Fibroblast of lung (primary cell): Measurements from ENCODE around the gene GATA1. TPM values are rescaled to one million over a fixed set of nuclear protein-coding genes. Genes with fewer than 3 reads are reported as not detected.

Experiments used
- DNase-seq, 2 donors: peaks; one replicate each; pipeline versions ENCODE4 v3.0.0 to v3.0.0-alpha.2; 2010; ENCODE audit warnings: low read depth in 2 of 2
- H2AFZ ChIP-seq: 2 replicates; pipeline ENCODE4 v1.5.1; 2012; ENCODE audit warnings: low read length, control low read depth, inconsistent platforms
- H3K27ac ChIP-seq: 2 replicates; pipeline ENCODE4 v1.5.1; 2011; ENCODE audit warnings: low read length, control low read depth; ENCODE audit not compliant: insufficient read depth
- H3K27me3 ChIP-seq: 2 replicates; pipeline ENCODE4 v1.5.1; 2011; ENCODE audit warnings: mild to moderate bottlenecking, low read length; ENCODE audit not compliant: control insufficient read depth, insufficient read depth
- H3K36me3 ChIP-seq: 2 replicates; pipeline ENCODE4 v1.5.1; 2011; ENCODE audit warnings: low read length; ENCODE audit not compliant: control insufficient read depth, insufficient read depth
- H3K4me1 ChIP-seq: 2 replicates; pipeline ENCODE4 v1.5.1; 2011; ENCODE audit warnings: low read length; ENCODE audit not compliant: control insufficient read depth, insufficient read depth; ENCODE audit errors: extremely low read depth
- H3K4me2 ChIP-seq: 2 replicates; pipeline ENCODE4 v1.5.1; 2011; ENCODE audit warnings: low read length, control low read depth; ENCODE audit not compliant: insufficient read depth; ENCODE audit errors: extremely low read depth
- H3K4me3 ChIP-seq, 4 experiments: fragments of 200-600 bp in 1 of 4; sonication (generic) in 1 of 4; replicated peaks in 1 of 4; 2 replicates each; pipeline ENCODE4 v1.5.1; 2011 to 2016; ENCODE audit warnings: low read length in 4 of 4, low read depth in 3 of 4, mild to moderate bottlenecking in 3 of 4, control low read depth in 2 of 4, inconsistent platforms in 1 of 4, mixed read lengths in 1 of 4; ENCODE audit not compliant: insufficient read depth in 1 of 4; ENCODE audit errors: control extremely low read depth in 1 of 4
- H3K79me2 ChIP-seq: 2 replicates; pipeline ENCODE4 v1.5.1; 2012; ENCODE audit warnings: mild to moderate bottlenecking, low read length, inconsistent platforms; ENCODE audit not compliant: control insufficient read depth, insufficient read depth
- H3K9ac ChIP-seq: 2 replicates; pipeline ENCODE4 v1.5.1; 2011; ENCODE audit warnings: mild to moderate bottlenecking, low read length, control low read depth; ENCODE audit not compliant: insufficient read depth
- H3K9me3 ChIP-seq: 2 replicates; pipeline ENCODE4 v1.5.1; 2012; ENCODE audit warnings: low read depth, low read length; ENCODE audit not compliant: control insufficient read depth, insufficient read depth
- H4K20me1 ChIP-seq: 2 replicates; pipeline ENCODE4 v1.5.1; 2011; ENCODE audit warnings: low read length; ENCODE audit not compliant: control insufficient read depth, insufficient read depth; ENCODE audit errors: extremely low read depth
- EZH2 ChIP-seq: IDR thresholded peaks from 2 replicates; pipeline ENCODE4 v1.5.1; 2012; ENCODE audit warnings: low read length, control low read depth, mild to moderate bottlenecking; ENCODE audit errors: missing control alignments
- polyA plus RNA-seq, 2 donors: library from polyadenylated mRNA; depleted of rRNA in 1 of 2; stranded (reverse) in 1 of 2; unstranded in 1 of 2; fragments of >200 nt; gene quantifications; 2 replicates each; pipeline ENCODE4 v1.2.1, GENCODE V29; 2011 to 2012; ENCODE audit warnings: missing spikeins in 1 of 2
- total RNA-seq: library from RNA; depleted of rRNA; stranded (reverse); fragments of >200 nt; gene quantifications from 2 replicates; pipeline ENCODE4 v1.2.1, GENCODE V29; 2014
- TF ChIP-seq, protein P1 (sequence below), 2 donors: IDR thresholded peaks in 1 of 2; conservative IDR thresholded peaks in 1 of 2; 1 replicate in 1 of 2; 2 replicates in 1 of 2; pipeline ENCODE4 v1.5.1; 2011 to 2012; ENCODE audit warnings: low read length in 2 of 2, control low read depth in 1 of 2, inconsistent platforms in 1 of 2, low read depth in 1 of 2, mild to moderate bottlenecking in 1 of 2

The GATA1 gene
- total and polyA plus RNA-seq, 2 donors (not counting 1 experiment from before 2014, with no cell fraction given) = not detected

DNA sequence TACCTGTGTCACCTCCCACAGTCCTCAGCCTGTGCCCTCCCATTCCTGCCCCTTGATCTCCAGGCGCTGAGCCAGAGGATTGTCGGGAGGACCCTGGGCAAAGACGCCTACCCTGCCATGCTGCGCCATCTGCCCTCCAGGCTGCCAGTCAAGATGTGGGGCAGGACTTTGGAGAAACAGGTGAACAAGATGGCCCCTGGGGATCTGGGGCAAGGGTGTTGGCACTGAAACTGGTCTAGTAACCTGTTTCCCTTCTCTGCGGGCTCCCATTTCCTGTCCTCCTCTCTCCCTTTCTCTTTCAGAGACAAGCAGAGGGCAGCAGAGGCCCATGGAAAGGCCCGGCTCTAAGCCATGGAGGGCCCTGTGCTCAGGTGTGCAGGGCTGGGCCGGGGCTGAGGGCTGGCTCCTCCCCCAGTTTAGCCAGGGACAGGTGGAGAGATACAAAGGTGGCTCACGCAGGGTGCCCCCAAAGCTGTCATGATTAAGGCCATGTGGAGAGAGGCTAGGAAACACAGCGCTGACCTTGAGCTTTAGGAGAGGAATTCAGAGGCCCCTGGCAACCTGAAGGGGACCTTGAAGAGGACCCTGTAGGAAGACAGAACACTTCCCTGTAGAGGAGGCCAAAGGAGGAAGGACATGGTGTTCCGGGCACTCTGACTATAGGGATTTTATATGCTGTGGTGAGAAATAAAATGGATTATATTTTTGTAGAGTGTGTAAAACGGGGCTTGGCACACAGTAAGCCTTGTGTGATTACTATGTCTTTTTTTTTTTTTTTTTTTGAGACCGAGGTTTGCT is 24.5 kb upstream of the GATA1 start, which contains the start of gene GLOD5:
GLOD5 (plus strand) TSS at position 74 of the 798 bp plus-strand sequence; CDS start at position 118, 44 bp downstream.
- no peaks in the 10 kb centered on the region for H4K20me1 ChIP-seq
- H3K79me2 ChIP-seq = no peaks in the 10 kb centered on the region
- H3K27me3 ChIP-seq = no peaks in the 10 kb centered on the region
- H3K4me3 ChIP-seq = no peak within 1 kb of the TSS
- H3K9ac ChIP-seq = no peak within 1 kb of the TSS
- no peak within 1 kb of the TSS for H2AFZ ChIP-seq
- H3K36me3 ChIP-seq = no peaks in the 10 kb centered on the region
- no peak within 1 kb of the TSS for H3K4me2 ChIP-seq
- TF ChIP-seq, protein P1, sequence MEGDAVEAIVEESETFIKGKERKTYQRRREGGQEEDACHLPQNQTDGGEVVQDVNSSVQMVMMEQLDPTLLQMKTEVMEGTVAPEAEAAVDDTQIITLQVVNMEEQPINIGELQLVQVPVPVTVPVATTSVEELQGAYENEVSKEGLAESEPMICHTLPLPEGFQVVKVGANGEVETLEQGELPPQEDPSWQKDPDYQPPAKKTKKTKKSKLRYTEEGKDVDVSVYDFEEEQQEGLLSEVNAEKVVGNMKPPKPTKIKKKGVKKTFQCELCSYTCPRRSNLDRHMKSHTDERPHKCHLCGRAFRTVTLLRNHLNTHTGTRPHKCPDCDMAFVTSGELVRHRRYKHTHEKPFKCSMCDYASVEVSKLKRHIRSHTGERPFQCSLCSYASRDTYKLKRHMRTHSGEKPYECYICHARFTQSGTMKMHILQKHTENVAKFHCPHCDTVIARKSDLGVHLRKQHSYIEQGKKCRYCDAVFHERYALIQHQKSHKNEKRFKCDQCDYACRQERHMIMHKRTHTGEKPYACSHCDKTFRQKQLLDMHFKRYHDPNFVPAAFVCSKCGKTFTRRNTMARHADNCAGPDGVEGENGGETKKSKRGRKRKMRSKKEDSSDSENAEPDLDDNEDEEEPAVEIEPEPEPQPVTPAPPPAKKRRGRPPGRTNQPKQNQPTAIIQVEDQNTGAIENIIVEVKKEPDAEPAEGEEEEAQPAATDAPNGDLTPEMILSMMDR (conservative IDR thresholded peaks at IDR 0.05 in 1 of 2, IDR thresholded peaks at IDR 0.05 in 1 of 2; ENCODE audit: low read depth in 1 of 2, low read length in 2 of 2) = no peak
- no peak for TF ChIP-seq EZH2
- DNase-seq = peak in 1 of 2 donors; percentile 2
- no peaks in the 10 kb centered on the region for H3K4me1 ChIP-seq
- H3K27ac ChIP-seq = no peak within 1 kb of the TSS
- H3K9me3 ChIP-seq = no peaks in the 10 kb centered on the region

DNA sequence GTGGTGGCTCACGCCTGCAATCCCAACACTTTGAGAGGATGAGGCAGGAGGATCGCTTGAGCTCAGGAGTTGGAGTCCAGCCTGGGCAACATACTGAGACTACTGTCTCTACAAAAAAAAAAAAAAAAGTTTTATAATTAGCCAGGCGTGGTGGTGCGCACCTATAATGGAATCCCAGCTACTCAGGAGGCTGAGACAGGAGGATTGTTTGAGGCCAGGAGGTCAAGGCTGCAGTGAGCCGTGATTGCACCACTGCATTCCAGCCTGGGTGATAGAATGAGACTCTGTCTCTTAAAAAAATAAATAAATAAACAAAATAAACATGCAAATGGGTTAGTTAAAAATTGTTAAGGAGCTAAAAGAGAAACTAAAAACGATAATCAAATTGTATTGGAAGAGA is 17.2 kb upstream of the GATA1 start:
- TF ChIP-seq, protein P1 (conservative IDR thresholded peaks at IDR 0.05 in 1 of 2, IDR thresholded peaks at IDR 0.05 in 1 of 2; ENCODE audit: low read depth in 1 of 2, low read length in 2 of 2) = no peak
- no peak for TF ChIP-seq EZH2
- Histone ChIP-seq H3K4me2 (no peak overlapping the region), H4K20me1 (no peaks in the 10 kb centered on the region), H3K9ac (no peak overlapping the region), H3K4me3 (no peak overlapping the region), H3K27ac (no peak overlapping the region), H2AFZ (no peak overlapping the region), H3K4me1 (no peaks in the 10 kb centered on the region), H3K9me3 (no peaks in the 10 kb centered on the region), H3K27me3 (no peaks in the 10 kb centered on the region), H3K79me2 (no peaks in the 10 kb centered on the region), H3K36me3 (no peaks in the 10 kb centered on the region)
- DNase-seq = no peak

DNA sequence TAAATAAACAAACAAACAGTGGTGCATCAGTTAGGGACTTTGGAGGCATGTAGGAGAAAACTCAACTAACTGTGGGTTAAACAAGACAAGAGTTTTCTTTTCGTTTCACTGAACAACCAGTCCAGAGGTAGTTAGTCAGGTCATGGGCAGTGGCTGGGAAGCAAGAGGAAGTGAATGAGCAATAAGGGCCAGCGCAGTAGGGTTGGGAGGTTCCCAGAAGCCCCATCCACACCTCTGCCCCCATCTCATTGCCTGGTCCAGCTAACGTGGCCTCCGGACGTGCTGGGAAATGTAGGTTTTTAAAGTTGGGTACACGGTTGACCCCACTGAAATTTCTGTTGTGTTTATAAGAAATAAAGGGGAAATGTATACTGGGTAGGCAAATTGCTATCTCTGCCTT is 16.1 kb upstream of the GATA1 start:
- TF ChIP-seq EZH2 = no peak
- TF ChIP-seq, protein P1 (conservative IDR thresholded peaks at IDR 0.05 in 1 of 2, IDR thresholded peaks at IDR 0.05 in 1 of 2; ENCODE audit: low read depth in 1 of 2, low read length in 2 of 2) = no peak
- no peaks in the 10 kb centered on the region for H3K9me3 ChIP-seq
- no peak for DNase-seq

More for the DNA sequence above, 16.1 kb upstream of the GATA1 start:
- H3K27ac ChIP-seq = no peak overlapping the region
- no peak overlapping the region for H3K4me3 ChIP-seq
- H3K79me2 ChIP-seq = no peaks in the 10 kb centered on the region
- H3K4me2 ChIP-seq = no peak overlapping the region
- no peak overlapping the region for H3K9ac ChIP-seq
- no peaks in the 10 kb centered on the region for H3K4me1 ChIP-seq
- no peaks in the 10 kb centered on the region for H3K27me3 ChIP-seq
- H4K20me1 ChIP-seq = no peaks in the 10 kb centered on the region
- no peaks in the 10 kb centered on the region for H3K36me3 ChIP-seq
- H2AFZ ChIP-seq = no peak overlapping the region
